ENCODE data around the gene CCM2. TPM values are rescaled to one million over a fixed set of nuclear protein-coding genes. Genes with fewer than 3 reads are reported as not detected.

Gene CCM2
- total RNA-seq, result 30.3 TPM
- long read RNA-seq, transcript CCM2-201 (10 exons, 1,894 nt), result major isoform, 97 of 194 reads
- long read RNA-seq, transcript CCM2-219 (8 exons, 1,620 nt), result minor isoform, 6 of 194 reads
- long read RNA-seq, transcript CCM2-218 (9 exons, 1,719 nt), result minor isoform, 22 of 194 reads
- long read RNA-seq, transcript CCM2-216 (9 exons, 1,719 nt), result minor isoform, 6 of 194 reads
- long read RNA-seq, partial matches to known transcripts, result 4 of 194 reads
- long read RNA-seq, other reads (novel, unspliced or antisense), result 58 of 194 reads

- intact Hi-C loops (cut with DNase I), result loop anchor here (5.0 kb wide), 1 partner anchor 107 kb away; no protein-coding TSS in a partner anchor
- peak; percentile 83 for DNase-seq
- peak; percentile 23 for ATAC-seq (ENCODE audit: poor library complexity)
Observed at GRCh38 chr7:45000093-45001032, at the start of gene CCM2. Gene CCM2 (plus strand): TSS chr7:45000201. CDS start chr7:45000334, 133 bp downstream.

DNA sequence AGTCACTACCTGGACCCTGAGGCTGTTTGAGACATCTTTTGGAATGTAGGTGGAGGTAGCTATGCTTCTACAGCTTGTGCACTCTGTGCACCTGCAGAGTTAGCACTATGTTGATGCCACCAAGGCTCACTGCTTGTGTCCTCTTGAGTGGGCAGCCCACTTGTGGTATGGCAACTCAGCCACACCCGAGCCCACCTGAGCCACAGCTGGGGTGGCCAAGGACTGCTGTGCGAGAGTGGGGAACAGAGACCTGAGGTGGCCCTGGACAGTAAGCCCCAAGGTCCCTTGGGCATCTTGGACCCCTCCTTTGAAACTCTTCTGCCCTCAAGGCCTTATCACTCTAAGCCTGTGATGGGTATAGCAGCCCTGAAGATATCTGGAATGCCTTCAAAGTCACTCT is 46.8 kb upstream of the CCM2 start:
- intact Hi-C loops (cut with DNase I), result no loop called here
- ATAC-seq (ENCODE audit: poor library complexity) (no peak), DNase-seq (no peak)

- ATAC-seq (ENCODE audit: poor library complexity), result no peak
- intact Hi-C loops (cut with DNase I), result no loop called here
Observed at GRCh38 chr7:44955733-44956132, 44.3 kb upstream of the CCM2 start.

DNA sequence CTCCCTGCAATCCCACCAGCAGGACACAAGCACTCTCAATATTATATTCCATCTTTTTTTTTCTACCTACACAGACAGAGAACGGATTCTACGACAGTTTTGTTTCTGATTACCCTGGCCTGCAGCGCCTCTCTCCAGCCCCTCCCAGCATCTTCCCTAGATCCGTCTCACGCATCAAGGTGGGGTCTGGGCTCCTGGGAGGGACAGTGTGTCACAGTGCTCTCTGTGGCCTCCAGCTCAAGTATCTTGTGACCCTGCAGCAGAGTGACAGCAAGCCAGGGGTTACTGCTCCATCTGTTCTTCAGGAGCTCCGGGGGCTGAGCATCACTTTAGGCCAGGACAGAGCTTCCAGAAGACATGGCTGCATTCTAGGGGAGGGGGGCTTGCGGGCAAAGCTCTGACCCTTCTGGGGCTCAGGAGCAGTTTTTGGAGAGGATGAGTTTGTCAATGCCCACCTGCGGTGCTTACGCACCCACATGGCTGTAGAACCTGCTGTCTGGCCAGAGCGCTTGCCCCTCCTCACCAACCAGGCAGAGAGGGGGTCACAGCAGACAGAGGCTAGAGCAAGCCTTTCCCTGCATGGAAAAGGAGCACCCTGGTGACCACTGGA is 43.7 kb upstream of the CCM2 start:
- intact Hi-C loops (cut with DNase I), result no loop called here
- ATAC-seq (ENCODE audit: poor library complexity), result no peak
- DNase-seq, result no peak

More at GRCh38 chr7:44955733-44956132, 44.3 kb upstream of the CCM2 start:
- DNase-seq, result no peak

DNA sequence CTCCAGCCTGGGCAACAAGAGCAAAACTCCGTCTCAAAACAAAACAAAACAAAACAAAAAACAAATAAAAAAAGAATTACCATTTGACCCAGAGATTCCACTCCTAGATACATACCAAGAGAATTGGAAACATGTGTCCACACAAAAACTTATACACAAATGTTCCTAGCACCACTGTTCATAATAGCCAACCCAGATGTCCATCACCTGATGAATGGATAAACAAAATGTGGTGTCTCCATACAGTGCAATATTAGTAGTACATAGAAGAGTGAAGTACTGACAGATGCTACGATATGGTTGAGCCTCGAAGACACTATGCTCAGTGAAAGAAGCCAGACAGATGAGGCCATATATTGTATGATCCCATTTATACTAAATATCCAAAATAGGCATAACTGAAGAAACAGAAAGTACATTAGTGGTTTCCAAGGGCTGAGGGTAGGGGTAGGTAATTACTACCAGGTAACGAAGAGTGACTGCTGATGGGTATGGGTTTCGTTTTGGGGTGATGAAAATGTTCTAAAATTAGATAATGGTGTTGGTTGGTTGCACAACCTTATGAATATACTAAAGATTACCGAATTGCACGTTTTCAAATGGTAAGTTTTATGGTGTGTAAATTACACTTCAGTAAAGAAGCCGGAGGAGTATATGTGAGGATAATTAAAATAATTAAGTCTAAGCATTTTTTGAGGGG is 41.2 kb upstream of the CCM2 start:
- no peak for ATAC-seq (ENCODE audit: poor library complexity)
- DNase-seq, result no peak
- intact Hi-C loops (cut with DNase I), result no loop called here

GRCh38 chr7:44959433-44959951 is 40.5 kb upstream of the CCM2 start:
- DNase-seq, result no peak
- intact Hi-C loops (cut with DNase I), result no loop called here
- ATAC-seq (ENCODE audit: poor library complexity), result no peak

- ATAC-seq (ENCODE audit: poor library complexity) (no peak), DNase-seq (no peak)
- intact Hi-C loops (cut with DNase I), result no loop called here
Observed at GRCh38 chr7:44960011-44960580, 39.9 kb upstream of the CCM2 start.

DNA sequence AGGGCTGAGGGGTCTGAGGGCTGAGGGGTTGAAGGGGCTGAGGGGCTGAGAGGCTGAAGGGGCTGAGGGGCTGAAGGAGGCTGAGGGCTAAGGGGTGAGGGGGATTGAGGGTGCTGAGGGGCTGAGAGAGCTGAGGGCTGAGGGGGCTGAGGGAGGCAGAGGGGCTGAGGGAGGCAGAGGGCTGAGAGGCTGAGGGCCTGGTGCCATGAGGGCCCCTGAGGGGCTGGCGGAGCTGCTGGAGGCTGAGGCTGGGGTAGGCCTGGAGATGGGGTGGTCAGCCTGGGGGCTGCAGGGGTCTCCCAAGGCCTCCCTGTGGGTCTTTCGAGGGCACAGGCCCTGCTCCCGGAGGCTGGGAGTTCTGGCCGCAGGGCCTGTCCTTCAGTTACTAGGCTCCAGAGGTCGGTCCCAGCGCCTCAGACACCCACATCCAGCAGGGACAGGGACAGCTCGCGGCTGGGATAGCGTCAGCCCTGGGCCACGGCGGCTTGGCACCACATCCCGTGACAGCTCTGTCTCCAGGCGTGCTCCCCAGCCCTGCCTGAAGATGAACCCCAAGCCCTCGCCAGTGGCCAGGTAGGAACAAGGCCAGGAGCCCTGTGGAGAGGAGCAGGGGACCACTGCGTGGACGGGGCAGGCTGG is 38.0 kb upstream of the CCM2 start:
- no peak for DNase-seq
- intact Hi-C loops (cut with DNase I), result no loop called here
- ATAC-seq (ENCODE audit: poor library complexity), result peak; percentile 23

- intact Hi-C loops (cut with DNase I), result no loop called here
- DNase-seq (no peak), ATAC-seq (ENCODE audit: poor library complexity) (peak; percentile 83)
Observed at GRCh38 chr7:44962483-44963251, 37.3 kb upstream of the CCM2 start.

- DNase-seq (no peak), ATAC-seq (ENCODE audit: poor library complexity) (no peak)
- intact Hi-C loops (cut with DNase I), result no loop called here
Observed at GRCh38 chr7:44963364-44964290, 36.4 kb upstream of the CCM2 start.

DNA sequence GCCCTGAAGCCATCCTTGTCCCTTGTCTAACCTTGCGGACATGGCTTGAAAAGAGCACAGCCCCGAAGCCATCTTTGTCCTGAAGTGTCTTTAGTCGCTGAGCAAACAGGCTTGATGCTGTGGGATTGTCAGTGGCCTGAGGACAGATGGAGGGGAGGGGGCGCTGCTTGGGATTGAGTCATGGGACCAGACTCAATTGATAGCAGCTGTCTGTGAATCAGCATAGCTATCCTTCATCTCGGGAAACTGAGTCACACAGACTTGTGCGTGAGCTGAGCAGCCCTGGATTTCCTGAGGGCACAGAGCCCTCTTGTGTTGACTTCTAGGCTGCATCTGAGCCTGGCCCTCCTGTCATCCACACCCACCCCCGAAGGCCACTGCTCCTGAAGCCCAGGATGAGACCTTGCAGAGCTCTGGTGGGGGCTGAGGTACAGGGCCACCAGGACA is 35.6 kb upstream of the CCM2 start:
- DNase-seq (no peak), ATAC-seq (ENCODE audit: poor library complexity) (no peak)
- intact Hi-C loops (cut with DNase I), result no loop called here

DNA sequence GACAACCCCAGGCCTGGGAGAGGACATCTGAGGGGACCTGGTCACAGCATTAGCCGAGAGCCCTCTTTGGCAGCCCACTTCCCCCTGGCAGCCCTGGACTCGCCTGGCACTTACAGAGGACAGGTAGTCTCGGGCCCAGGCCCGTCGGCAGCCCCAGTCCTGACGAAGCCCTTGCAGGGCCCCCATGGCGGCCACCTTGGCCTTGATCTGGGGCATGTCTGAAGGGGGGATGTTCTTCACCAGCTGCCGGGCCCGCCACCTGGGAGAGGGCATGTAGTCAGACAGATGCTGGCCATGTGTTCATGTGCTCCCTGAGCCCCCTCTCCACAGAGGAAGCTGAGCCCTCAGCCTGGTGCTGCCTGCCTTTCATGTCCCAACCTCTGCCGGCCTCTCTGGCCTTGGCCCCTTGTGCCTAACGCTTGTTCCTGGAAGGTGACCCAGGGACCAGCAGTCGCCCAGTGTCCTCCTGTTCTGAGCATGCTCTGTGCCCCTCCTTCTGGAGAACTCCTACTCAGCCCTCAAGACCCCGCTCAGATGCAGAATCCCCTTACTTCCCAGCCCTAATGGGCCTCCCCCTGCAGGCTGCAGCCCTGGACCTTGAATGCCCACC is 35.1 kb upstream of the CCM2 start:
- no peak for ATAC-seq (ENCODE audit: poor library complexity)
- DNase-seq, result no peak
- intact Hi-C loops (cut with DNase I), result loop anchor here (5.0 kb wide), 1 partner anchor 157 kb away; no protein-coding TSS in a partner anchor

DNA sequence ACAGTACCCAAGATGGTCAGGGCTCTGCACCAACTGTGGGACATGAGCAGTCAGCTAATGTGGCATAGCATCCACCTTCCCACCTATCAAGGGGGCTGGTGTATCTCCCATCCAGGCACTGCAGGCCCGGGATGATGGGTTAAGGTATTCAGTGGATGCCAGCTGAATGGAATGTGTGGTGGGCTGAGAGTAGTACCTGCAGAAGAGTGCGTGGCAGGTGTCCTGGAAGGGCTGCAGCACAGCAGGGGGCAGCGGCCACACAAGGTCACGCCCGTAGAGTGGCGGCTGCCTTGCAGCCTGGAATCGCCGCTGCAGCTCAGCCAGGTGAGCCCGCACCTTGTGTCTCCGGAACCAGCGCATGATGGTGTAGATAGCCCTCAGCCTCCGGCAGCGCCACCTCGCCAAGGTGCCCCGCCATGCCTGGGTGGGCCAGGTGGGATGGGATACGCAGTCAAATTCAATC is 34.5 kb upstream of the CCM2 start:
- intact Hi-C loops (cut with DNase I), result loop anchor here (5.0 kb wide), 1 partner anchor 157 kb away; no protein-coding TSS in a partner anchor
- DNase-seq, result no peak

DNA sequence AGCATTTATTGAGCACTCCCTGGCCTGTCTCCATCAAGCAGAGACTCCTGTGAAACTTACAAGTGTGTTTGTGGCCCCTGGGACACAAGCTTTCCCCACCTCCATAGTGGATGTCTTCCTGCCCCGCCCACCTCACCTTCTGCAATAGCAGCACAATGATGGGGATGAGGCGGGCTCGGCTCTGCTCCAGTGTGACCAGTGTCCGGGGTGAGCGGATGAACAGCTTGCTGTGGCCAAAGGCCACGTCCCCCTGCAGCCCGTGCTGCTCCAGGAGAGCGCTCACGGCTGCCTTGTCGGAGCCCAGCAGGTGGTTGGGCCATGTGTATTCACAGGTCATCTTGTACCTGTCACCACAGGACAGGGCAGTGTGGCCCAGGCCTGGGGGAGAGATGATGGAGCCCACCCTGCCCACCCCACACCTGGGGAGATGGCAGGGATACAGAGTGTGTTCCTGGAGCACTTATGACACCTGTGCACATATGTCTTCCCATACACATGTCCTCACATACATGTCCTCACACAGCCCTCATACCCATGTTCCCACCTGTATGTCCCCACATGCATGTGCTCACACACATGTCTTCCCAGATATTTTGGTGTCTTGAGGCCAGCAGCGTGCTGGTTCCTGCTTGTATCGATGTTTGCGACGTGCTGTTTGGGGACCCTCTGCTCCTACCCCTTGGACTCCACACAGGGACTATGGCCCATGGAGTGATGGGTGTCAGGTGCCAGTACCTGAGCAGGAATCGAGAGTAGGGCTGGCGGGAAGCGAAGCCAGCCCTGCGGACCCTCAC is 33.9 kb upstream of the CCM2 start:
- DNase-seq, result no peak
- no peak for ATAC-seq (ENCODE audit: poor library complexity)
- intact Hi-C loops (cut with DNase I), result loop anchor here (5.0 kb wide), 1 partner anchor 156 kb away; no protein-coding TSS in a partner anchor

More for the DNA sequence above, 34.5 kb upstream of the CCM2 start:
- no peak for ATAC-seq (ENCODE audit: poor library complexity)
